ENCODE data around the gene RAI14.

Gene RAI14

GRCh38 chr5:34680896-34681295 is 24.8 kb downstream of the RAI14 start:
- no peak for DNase-seq

GRCh38 chr5:34682926-34683623 is 26.9 kb downstream of the RAI14 start:
- DNase-seq = no peak

GRCh38 chr5:34684281-34684979 is 28.3 kb downstream of the RAI14 start:
- peak; percentile 62 for DNase-seq

- no peak for DNase-seq
Measured at GRCh38 chr5:34684980-34685352, 28.8 kb downstream of the RAI14 start.

GRCh38 chr5:34685485-34686165 is 29.5 kb downstream of the RAI14 start:
- no peak for DNase-seq

GRCh38 chr5:34686762-34687268 is 30.7 kb downstream of the RAI14 start:
- DNase-seq = no peak

GRCh38 chr5:34687269-34688011 is 31.3 kb downstream of the RAI14 start:
- no peak for DNase-seq

GRCh38 chr5:34688015-34688810 is 32.1 kb downstream of the RAI14 start:
- DNase-seq = no peak

- DNase-seq = no peak
Measured at GRCh38 chr5:34690301-34690700, 34.2 kb downstream of the RAI14 start.

GRCh38 chr5:34690898-34691297 is 34.8 kb downstream of the RAI14 start:
- DNase-seq = no peak

GRCh38 chr5:34691326-34691725 is 35.2 kb downstream of the RAI14 start:
- no peak for DNase-seq

GRCh38 chr5:34692786-34693185 is 36.7 kb downstream of the RAI14 start:
- DNase-seq = no peak

- no peak for DNase-seq
Measured at GRCh38 chr5:34694012-34694411, 37.9 kb downstream of the RAI14 start.

GRCh38 chr5:34694685-34695084 is 38.6 kb downstream of the RAI14 start:
- DNase-seq = no peak

GRCh38 chr5:34695275-34696027 is 39.3 kb downstream of the RAI14 start:
- no peak for DNase-seq

GRCh38 chr5:34697308-34698108 is 41.4 kb downstream of the RAI14 start:
- no peak for DNase-seq

GRCh38 chr5:34698109-34698419 is 41.9 kb downstream of the RAI14 start:
- DNase-seq = no peak

- no peak for DNase-seq
Measured at GRCh38 chr5:34698754-34699153, 42.6 kb downstream of the RAI14 start.

- DNase-seq = no peak
Measured at GRCh38 chr5:34699155-34700077, 43.3 kb downstream of the RAI14 start.

GRCh38 chr5:34700078-34700452 is 43.9 kb downstream of the RAI14 start:
- DNase-seq = no peak

Measured in right forelimb (tissue), 1 donor.